Astrocyte of the cerebellum (primary cell): ENCODE measurements around the gene KLF4.

Experiments
- DNase-seq: peaks from one replicate; pipeline ENCODE4 v3.0.0-alpha.2; 2011; ENCODE audit warnings: low read depth
- H3K4me3 ChIP-seq: 2 replicates; pipeline ENCODE4 v1.5.1; 2011; ENCODE audit warnings: mild to moderate bottlenecking, low read depth, low read length, moderate library complexity
- CTCF ChIP-seq: IDR thresholded peaks from 2 replicates; pipeline ENCODE4 v1.5.1; 2012; ENCODE audit warnings: low read length, low read depth, moderate library complexity, mild to moderate bottlenecking; ENCODE audit errors: missing control alignments
- in situ Hi-C: cut with HindIII; loops from 2 replicates; pipeline ENCODE4 v1.10.0; 2017; ENCODE audit warnings: low sequenced_read_pairs

Gene KLF4

DNA sequence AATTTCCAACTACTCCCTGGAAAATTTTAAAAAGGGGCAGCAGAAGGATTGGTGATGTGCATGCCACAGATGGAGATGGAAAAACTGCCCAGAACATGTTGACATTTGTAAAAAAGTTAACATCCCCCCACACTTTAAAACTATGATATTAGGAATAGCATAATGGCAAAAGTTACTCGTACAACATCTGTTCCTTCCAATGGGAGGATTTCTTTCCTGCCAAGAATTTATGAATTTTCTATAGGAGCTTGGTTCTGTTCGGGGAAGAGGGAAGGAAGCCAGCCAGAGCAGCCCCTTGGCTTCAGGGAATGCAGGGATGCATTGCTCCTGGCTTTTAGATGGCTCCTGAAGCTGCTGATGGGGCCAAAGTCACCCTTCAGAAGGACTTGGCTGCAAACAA is 22.7 kb downstream of the KLF4 start:
- in situ Hi-C loops: no loop called here
- DNase-seq: no peak
- no peak overlapping the region for H3K4me3 ChIP-seq
- no peak for TF ChIP-seq CTCF

- in situ Hi-C loops: no loop called here
- peak; percentile 72 for TF ChIP-seq CTCF
- H3K4me3 ChIP-seq: peak overlapping the region; percentile 60
- DNase-seq: no peak
Observed at GRCh38 chr9:107465467-107466451, 23.8 kb downstream of the KLF4 start.

DNA sequence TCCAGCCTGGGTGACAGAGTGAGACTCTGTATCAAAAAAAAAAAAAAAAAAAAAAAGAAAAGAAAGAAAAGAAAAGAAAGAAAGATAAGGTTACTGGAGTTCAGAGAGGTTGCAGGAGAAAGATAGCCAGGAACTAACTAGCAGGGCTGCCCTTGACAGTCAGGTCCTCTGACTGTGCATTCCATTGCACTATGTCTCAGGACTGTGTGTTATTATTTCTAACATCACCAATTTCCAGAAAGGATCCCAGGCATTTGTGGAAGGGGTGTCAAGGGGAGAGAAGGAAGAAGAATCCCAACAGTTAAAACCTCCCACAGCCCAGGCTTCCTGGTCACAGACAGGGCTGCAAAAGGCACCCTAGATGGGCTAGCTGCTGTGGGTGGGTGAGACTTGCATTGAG is 25.1 kb downstream of the KLF4 start:
- DNase-seq: no peak
- in situ Hi-C loops: no loop called here
- no peak overlapping the region for H3K4me3 ChIP-seq
- no peak for TF ChIP-seq CTCF

DNA sequence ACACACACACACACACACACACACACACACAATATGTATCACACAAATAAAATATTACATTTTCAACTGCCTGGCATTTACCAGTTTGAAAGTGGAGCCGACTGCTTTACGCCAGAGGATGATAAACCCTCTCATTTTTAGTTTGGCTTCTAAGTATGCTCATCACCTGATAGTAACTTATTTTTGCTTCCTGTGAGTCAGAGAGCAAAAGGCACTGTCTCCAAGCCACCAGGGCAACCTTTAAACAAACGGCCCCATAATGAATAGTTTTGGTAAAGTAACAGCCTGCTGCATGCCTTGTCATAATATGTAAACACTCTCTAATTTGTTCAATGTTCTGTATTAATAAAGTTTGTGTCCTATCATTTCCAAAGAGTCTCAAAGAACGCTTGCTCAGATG is 26.9 kb downstream of the KLF4 start:
- DNase-seq: no peak
- no peak for TF ChIP-seq CTCF
- no peak overlapping the region for H3K4me3 ChIP-seq
- in situ Hi-C loops: no loop called here

DNA sequence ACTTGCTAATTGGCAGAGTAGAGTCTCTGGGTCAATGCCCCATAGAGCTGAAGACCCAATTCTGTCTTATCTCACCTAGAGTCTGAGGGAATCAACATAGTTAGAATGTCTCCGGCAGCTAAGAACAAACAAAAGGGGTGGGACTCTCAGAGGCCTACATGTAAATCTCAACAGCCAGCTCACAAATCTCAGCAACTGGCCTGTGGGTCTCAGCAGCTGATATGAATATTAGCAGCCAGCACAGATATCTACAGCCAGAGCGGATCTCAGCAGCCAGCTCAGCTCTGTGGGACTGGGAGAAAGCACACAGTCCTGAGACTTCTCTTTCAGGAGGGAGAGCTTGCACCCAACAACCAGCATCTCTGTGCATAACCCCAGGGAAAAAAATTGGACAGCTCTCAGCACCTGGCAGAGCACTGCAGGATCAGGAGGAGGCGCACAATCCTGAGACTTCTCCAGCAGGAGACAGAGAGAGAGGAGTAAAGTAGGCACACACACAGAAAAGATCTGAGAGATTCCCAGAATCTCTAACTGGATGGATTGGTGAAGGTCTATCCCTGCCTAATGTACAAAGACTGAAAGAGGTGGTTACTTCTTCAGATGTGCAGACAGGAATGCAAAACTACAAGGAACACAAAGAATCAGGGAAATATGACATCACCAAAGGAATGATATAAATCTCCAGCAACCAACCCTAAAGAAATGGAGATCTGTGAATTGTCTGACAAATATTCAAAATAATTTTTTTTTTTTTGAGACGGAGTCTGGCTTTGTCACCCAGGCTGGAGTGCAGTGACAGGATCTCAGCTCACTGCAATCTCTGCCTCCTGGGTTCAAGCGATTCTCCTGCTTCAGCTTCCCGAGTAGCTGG is 29.2 kb downstream of the KLF4 start:
- in situ Hi-C loops: no loop called here
- H3K4me3 ChIP-seq: no peak overlapping the region
- no peak for TF ChIP-seq CTCF
- no peak for DNase-seq

DNA sequence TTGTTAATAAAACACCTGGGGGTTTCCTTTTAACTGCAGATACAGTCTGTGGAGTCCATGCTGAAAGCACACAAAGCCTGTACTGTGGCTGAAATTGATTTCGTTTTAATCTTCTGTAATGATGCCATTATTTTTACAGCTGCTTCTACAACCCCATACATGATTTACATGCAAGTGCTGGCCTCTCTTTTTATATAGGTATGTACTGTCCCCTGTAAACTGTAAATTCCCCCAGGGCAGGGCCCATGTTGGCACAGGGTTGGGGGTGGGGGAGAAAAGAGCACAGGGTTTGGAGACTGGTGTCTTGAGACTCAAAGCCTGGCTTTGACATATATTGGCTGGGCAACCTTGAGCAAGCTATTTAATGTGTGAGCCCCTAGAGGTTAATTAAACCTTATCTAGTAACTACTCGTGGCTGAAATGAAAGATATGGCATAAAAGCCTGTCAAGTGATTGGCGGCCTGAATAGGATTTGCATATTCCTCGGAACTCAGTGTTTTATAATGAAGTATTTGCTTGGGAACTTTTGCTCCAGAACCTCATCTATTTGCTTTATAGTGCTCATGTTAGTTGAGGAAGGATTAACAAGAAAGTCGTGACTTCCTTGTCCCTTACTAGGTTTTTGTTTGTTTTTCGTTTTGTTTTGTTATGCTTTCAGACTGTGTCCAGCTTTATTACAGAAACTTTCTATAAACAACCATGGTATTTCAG is 34.0 kb downstream of the KLF4 start:
- no peak overlapping the region for H3K4me3 ChIP-seq
- DNase-seq: no peak
- TF ChIP-seq CTCF: no peak
- in situ Hi-C loops: no loop called here
